K562 (cell line): ENCODE results near the gene UBE2H. TPM values are rescaled to one million over a fixed set of nuclear protein-coding genes. Genes with fewer than 3 reads are reported as not detected.

Source experiments
- ATAC-seq: fragments of 200-7000 bp; cut with Tn5 transposase; 3 replicates; pipeline ENCODE4 v1.9.1; 2020; ENCODE audit warnings: moderate library complexity
- BruUV-seq: library from RNA; stranded (reverse); fragments of 400-500 nt; replicated peaks from 2 replicates; lab custom pipeline; 2021; lab: Mats Ljungman, UMichigan
- CTCF ChIA-PET: fragments of 300-600 bp; formaldehyde crosslinking; extraction: SDS; loops from one replicate; lab custom pipeline; 2021; ENCODE audit warnings: low intra/inter-chr PET ratio; lab: Yijun Ruan, JAX
- POLR2A ChIA-PET: fragments of 300-600, 350-650 bp; sonication (Branson Sonifier 250); formaldehyde crosslinking; extraction: SDS; loops from one replicate; lab custom pipeline; 2021; ENCODE audit warnings: antibody characterized with exemption, inconsistent platforms; lab: Yijun Ruan, JAX
- DNase-seq, 4 experiments: peaks; one replicate each; pipeline versions ENCODE4 v3.0.0 to v3.0.0-alpha.2; 2011 to 2018; ENCODE audit warnings: low spot score in 3 of 4, mixed read lengths in 3 of 4; ENCODE audit errors: extremely low read depth in 1 of 4
- FAIRE-seq: peaks from 2 replicates; lab custom pipeline; 2011; peaks lifted over from hg19 to GRCh38; lab: Jason Lieb, UNC
- H2AFZ ChIP-seq: 2 replicates; pipeline ENCODE4 v1.6.0; 2011; ENCODE audit warnings: low read depth, low read length, control low read depth, inconsistent platforms
- H3K27ac ChIP-seq: fragments of 200-600 bp; 3 replicates; pipeline ENCODE4 v1.8.0; 2011; ENCODE audit warnings: low read depth, mild to moderate bottlenecking, control low read depth, inconsistent platforms, low read length, moderate library complexity, mixed read lengths; ENCODE audit errors: extremely low read depth
- H3K27me3 ChIP-seq, 2 experiments: fragments of 300-600 bp in 1 of 2; 2 replicates in 1 of 2; 3 replicates in 1 of 2; pipeline versions ENCODE4 v1.6.0 to v1.8.0; 2011; ENCODE audit warnings: inconsistent platforms in 2 of 2, low read length in 2 of 2, mild to moderate bottlenecking in 1 of 2, mixed read lengths in 1 of 2, moderate library complexity in 1 of 2; ENCODE audit not compliant: control insufficient read depth in 2 of 2, insufficient read depth in 2 of 2
- H3K36me3 ChIP-seq: fragments of 300-600 bp; 3 replicates; pipeline ENCODE4 v1.8.0; 2011; ENCODE audit warnings: mild to moderate bottlenecking, low read length, inconsistent platforms; ENCODE audit not compliant: control insufficient read depth, insufficient read depth
- H3K4me1 ChIP-seq, 2 experiments: fragments of 200-600 bp in 1 of 2; replicated peaks in 1 of 2; 2 replicates in 1 of 2; 3 replicates in 1 of 2; pipeline versions ENCODE4 v1.5.1 to v1.8.0; 2011; ENCODE audit warnings: inconsistent platforms in 2 of 2, low read length in 2 of 2, mild to moderate bottlenecking in 1 of 2, mixed read lengths in 1 of 2, moderate library complexity in 1 of 2; ENCODE audit not compliant: control insufficient read depth in 2 of 2, insufficient read depth in 2 of 2
- H3K4me2 ChIP-seq: 2 replicates; pipeline ENCODE4 v1.6.1; 2011; ENCODE audit warnings: low read length, control low read depth, inconsistent platforms, mixed read lengths; ENCODE audit not compliant: insufficient read depth
- H3K4me3 ChIP-seq: fragments of 200-600 bp; sonication (generic), shearing (Covaris generic); 2 replicates; pipeline ENCODE4 v1.5.1; 2016; ENCODE audit warnings: control low read depth, inconsistent platforms
- H3K79me2 ChIP-seq: fragments of 200-600 bp; 3 replicates; pipeline ENCODE4 v1.8.0; 2011; ENCODE audit warnings: low read length, inconsistent platforms; ENCODE audit not compliant: control insufficient read depth, insufficient read depth
- H3K9ac ChIP-seq, 2 experiments: 2 replicates each; pipeline versions ENCODE4 v1.6.0 to v1.6.1; 2011; ENCODE audit warnings: low read depth in 2 of 2, low read length in 2 of 2, control low read depth in 1 of 2, inconsistent platforms in 1 of 2, mild to moderate bottlenecking in 1 of 2, mixed read lengths in 1 of 2; ENCODE audit not compliant: insufficient read depth in 1 of 2
- H3K9me1 ChIP-seq: one replicate; pipeline ENCODE4 v1.6.0; 2011; ENCODE audit warnings: inconsistent platforms, mild to moderate bottlenecking, low read length, moderate library complexity; ENCODE audit not compliant: control insufficient read depth, insufficient read depth
- H3K9me3 ChIP-seq: replicated peaks from 2 replicates; pipeline ENCODE4 v1.5.1; 2011; ENCODE audit warnings: low read depth, low read length, inconsistent platforms; ENCODE audit not compliant: control insufficient read depth, insufficient read depth
- H4K20me1 ChIP-seq: replicated peaks from 2 replicates; pipeline ENCODE4 v1.6.1; 2011; ENCODE audit warnings: low read length, inconsistent platforms, mixed read lengths; ENCODE audit not compliant: control insufficient read depth, insufficient read depth
- CCNT2 ChIP-seq: IDR thresholded peaks from 2 replicates; pipeline ENCODE4 v1.6.1; 2011; ENCODE audit warnings: borderline replicate concordance, low read depth, mild to moderate bottlenecking, moderate library complexity, mixed read lengths, low read length; ENCODE audit not compliant: insufficient read length; ENCODE audit errors: extremely low read depth
- CHD1 ChIP-seq: fragments of 200-600 bp; sonication (generic); IDR thresholded peaks from one replicate; pipeline ENCODE4 v1.6.1; 2012; ENCODE audit warnings: mild to moderate bottlenecking, moderate library complexity, low read length, inconsistent platforms
- FOXP1 ChIP-seq: sonication (generic); formaldehyde crosslinking; IDR thresholded peaks from 2 replicates; pipeline ENCODE4 v1.8.0; 2022; ENCODE audit warnings: mild to moderate bottlenecking, missing genetic modification reagents
- WGBS: fragments of 100-300 bp; shearing (Covaris generic); methylation state at CpG from one replicate; pipeline ENCODE4 v1.1.6; 2016; ENCODE audit warnings: low coverage, mixed read lengths; ENCODE audit not compliant: insufficient coverage; ENCODE audit errors: missing lambda C conversion rate; 5-methylcytosine and 5-hydroxymethylcytosine counted together
- in situ Hi-C: fragments of 300-500 bp; cut with MboI; formaldehyde crosslinking; loops from 4 replicates; pipeline ENCODE4 v1.15.0; 2018; ENCODE audit warnings: inconsistent platforms, mixed read lengths
- intact Hi-C: fragments of 100-400 bp; cut with micrococcal nuclease; formaldehyde crosslinking; loops from 2 replicates; pipeline ENCODE4 v1.14.2; 2022
- polyA plus RNA-seq, 8 experiments: library from polyadenylated mRNA; depleted of rRNA in 4 of 8; stranded (reverse) in 5 of 8; unstranded in 3 of 8; fragments of >200 nt; fragmentation: Nextera tagmentation in 2 of 8; fragmentation: Illumina TruSeq in 1 of 8; extraction: Ambion mirVana in 2 of 8; extraction: Trizol in 1 of 8; gene quantifications; 2 replicates each; pipeline versions ENCODE4 v1.2.1 to v1.2.3, GENCODE V29; 2011 to 2014; ENCODE audit warnings: inconsistent platforms in 1 of 8, missing spikeins in 1 of 8
- total RNA-seq, 7 experiments: library from RNA; depleted of rRNA in 6 of 7; stranded (reverse); fragments of >200 nt in 6 of 7; fragmentation: Illumina TruSeq in 2 of 7; extraction: Trizol in 2 of 7; gene quantifications; 2 replicates each; pipeline versions ENCODE4 v1.2.1 to v1.2.3, GENCODE V29; 2011 to 2021; ENCODE audit warnings: low replicate concordance in 1 of 7
- TF ChIP-seq, protein P1 (sequence below), 2 experiments: fragments of 200-800 bp in 1 of 2; sonication (Bioruptor generic) in 1 of 2; sonication (generic) in 1 of 2; formaldehyde crosslinking in 1 of 2; IDR thresholded peaks in 1 of 2; conservative IDR thresholded peaks in 1 of 2; 2 replicates each; pipeline versions ENCODE4 v1.5.0 to v1.6.1; 2016 to 2020; ENCODE audit warnings: missing compliant biosample characterization in 1 of 2, missing genetic modification characterization in 1 of 2, missing genetic modification reagents in 1 of 2

The UBE2H gene
- total and polyA plus RNA-seq, 9 of the 15 experiments (the other 6 are each of a cell fraction or from before 2014, with no cell fraction given), result 6.3 to 33.0 (median 13.3) TPM

DNA sequence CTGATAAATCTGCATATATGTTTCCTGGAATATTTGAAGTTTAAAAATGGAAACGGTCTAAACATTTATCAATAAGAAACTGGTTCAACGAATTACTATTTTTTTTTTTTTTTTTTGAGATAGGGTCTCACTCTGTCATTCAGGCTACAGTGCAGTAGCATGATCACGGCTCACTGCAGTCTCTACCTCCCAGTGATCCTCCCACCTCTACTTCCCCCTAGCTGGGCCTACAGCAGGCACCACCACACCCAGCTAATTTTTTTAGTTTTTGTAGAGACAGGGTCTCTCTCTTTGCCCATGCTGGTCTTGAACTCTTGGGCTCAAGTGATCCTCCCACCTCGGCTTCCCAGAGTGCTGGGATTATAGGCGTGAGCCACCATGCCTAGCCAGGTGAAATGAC lies 68.3 kb downstream of the UBE2H start:
- Histone ChIP-seq H4K20me1 (no peaks in the 10 kb centered on the region), H3K9me3 (no peaks in the 10 kb centered on the region), H3K4me3 (no peak overlapping the region), H3K36me3 (no peaks in the 10 kb centered on the region), H3K9me1 (no peaks in the 10 kb centered on the region), H3K4me2 (no peak overlapping the region), H3K27me3 (no peaks in the 10 kb centered on the region), H3K27ac (no peak overlapping the region), H3K4me1 (peaks cover 8 to 26% of the 10 kb centered on the region in 2 experiments; a peak in 3 of 5 replicates), H3K79me2 (no peaks in the 10 kb centered on the region), H2AFZ (no peak overlapping the region), H3K9ac (peak overlapping the region in 1 of 2 experiments; percentile 9; a peak in 1 of 4 replicates)
- ATAC-seq, result peak; percentile 22; the same call in 2 of the 3 replicates
- in situ Hi-C loops, result no loop called here
- intact Hi-C loops, result no loop called here
- 57% methylated on average over 5 of the region's 5 CpGs for WGBS
- no TSS peak for BruUV-seq
- ChIA-PET CTCF (no interaction called here), POLR2A (interaction anchor here (0.6 to 1.9 kb wide), 4 partner anchors 9 to 146 kb away, joined by 3 to 5 read pairs (median 3); no protein-coding TSS in a partner anchor)
- DNase-seq, result no peak
- TF ChIP-seq CHD1, result no peak
- TF ChIP-seq FOXP1, result 0 out of 2 replicates have a peak, but pooled peaks have one; percentile 32
- FAIRE-seq, result no peak

DNA sequence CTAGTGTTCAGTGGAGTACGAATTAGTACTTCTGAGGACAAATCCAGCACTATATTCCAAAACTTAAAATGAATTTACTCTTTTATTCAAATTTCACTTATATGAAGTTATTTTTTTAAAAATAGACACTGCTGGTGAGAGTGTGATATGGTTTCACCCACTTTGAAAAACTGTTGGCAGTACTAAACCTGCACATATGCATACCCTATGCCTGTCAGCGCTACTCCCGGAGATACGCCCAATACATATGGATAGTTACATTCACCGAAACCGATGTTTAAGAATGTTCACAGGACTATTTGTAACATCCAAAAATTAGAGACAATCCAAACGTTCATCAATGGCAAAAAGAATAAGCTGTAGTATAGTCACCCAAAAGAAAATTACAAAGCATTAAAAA lies 69.6 kb downstream of the UBE2H start:
- in situ Hi-C loops, result no loop called here
- H3K9me1 ChIP-seq, result no peaks in the 10 kb centered on the region
- H3K27me3 ChIP-seq, result no peaks in the 10 kb centered on the region
- H2AFZ ChIP-seq, result no peak overlapping the region
- POLR2A ChIA-PET, result interaction anchor here (1.9 kb wide), 1 partner anchor 11 kb away, joined by 5 read pairs; no protein-coding TSS in a partner anchor
- intact Hi-C loops, result no loop called here
- BruUV-seq, result no TSS peak
- no peaks in the 10 kb centered on the region for H3K9me3 ChIP-seq
- 84% methylated on average over 7 of the region's 7 CpGs for WGBS
- H4K20me1 ChIP-seq, result no peaks in the 10 kb centered on the region
- no peak for TF ChIP-seq CCNT2
- TF ChIP-seq, protein P1, sequence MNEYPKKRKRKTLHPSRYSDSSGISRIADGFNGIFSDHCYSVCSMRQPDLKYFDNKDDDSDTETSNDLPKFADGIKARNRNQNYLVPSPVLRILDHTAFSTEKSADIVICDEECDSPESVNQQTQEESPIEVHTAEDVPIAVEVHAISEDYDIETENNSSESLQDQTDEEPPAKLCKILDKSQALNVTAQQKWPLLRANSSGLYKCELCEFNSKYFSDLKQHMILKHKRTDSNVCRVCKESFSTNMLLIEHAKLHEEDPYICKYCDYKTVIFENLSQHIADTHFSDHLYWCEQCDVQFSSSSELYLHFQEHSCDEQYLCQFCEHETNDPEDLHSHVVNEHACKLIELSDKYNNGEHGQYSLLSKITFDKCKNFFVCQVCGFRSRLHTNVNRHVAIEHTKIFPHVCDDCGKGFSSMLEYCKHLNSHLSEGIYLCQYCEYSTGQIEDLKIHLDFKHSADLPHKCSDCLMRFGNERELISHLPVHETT (CRISPR knock-in tag; conservative IDR thresholded peaks at IDR 0.05 in 1 of 2, IDR thresholded peaks at IDR 0.05 in 1 of 2), result no peak
- FAIRE-seq, result no peak
- no peak overlapping the region for H3K9ac ChIP-seq
- CTCF ChIA-PET, result no interaction called here
- H3K79me2 ChIP-seq, result no peaks in the 10 kb centered on the region
- no peak for DNase-seq
- no peaks in the 10 kb centered on the region for H3K36me3 ChIP-seq
- no peak for ATAC-seq
- H3K4me1 ChIP-seq, result peaks cover 10 to 30% of the 10 kb centered on the region in 2 experiments; a peak in 3 of 5 replicates
- H3K27ac ChIP-seq, result no peak overlapping the region
- H3K4me2 ChIP-seq, result no peak overlapping the region
- H3K4me3 ChIP-seq, result no peak overlapping the region
